Erythroblast (primary cell): ENCODE results near the gene VAV1.

Source experiments
- DNase-seq, 2 experiments: peaks; one replicate each; lab custom pipeline; 2025; lab: John Stamatoyannopoulos, UW
- GATA1 ChIP-seq: IDR thresholded peaks from 2 replicates; pipeline ENCODE4 v1.6.1; 2011; ENCODE audit warnings: low read depth, mild to moderate bottlenecking, control low read depth, low read length, moderate library complexity
- POLR2A ChIP-seq: IDR thresholded peaks from 2 replicates; pipeline ENCODE4 v1.6.1; 2011; ENCODE audit warnings: mild to moderate bottlenecking, low read length

Gene VAV1, protein sequence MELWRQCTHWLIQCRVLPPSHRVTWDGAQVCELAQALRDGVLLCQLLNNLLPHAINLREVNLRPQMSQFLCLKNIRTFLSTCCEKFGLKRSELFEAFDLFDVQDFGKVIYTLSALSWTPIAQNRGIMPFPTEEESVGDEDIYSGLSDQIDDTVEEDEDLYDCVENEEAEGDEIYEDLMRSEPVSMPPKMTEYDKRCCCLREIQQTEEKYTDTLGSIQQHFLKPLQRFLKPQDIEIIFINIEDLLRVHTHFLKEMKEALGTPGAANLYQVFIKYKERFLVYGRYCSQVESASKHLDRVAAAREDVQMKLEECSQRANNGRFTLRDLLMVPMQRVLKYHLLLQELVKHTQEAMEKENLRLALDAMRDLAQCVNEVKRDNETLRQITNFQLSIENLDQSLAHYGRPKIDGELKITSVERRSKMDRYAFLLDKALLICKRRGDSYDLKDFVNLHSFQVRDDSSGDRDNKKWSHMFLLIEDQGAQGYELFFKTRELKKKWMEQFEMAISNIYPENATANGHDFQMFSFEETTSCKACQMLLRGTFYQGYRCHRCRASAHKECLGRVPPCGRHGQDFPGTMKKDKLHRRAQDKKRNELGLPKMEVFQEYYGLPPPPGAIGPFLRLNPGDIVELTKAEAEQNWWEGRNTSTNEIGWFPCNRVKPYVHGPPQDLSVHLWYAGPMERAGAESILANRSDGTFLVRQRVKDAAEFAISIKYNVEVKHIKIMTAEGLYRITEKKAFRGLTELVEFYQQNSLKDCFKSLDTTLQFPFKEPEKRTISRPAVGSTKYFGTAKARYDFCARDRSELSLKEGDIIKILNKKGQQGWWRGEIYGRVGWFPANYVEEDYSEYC

DNA sequence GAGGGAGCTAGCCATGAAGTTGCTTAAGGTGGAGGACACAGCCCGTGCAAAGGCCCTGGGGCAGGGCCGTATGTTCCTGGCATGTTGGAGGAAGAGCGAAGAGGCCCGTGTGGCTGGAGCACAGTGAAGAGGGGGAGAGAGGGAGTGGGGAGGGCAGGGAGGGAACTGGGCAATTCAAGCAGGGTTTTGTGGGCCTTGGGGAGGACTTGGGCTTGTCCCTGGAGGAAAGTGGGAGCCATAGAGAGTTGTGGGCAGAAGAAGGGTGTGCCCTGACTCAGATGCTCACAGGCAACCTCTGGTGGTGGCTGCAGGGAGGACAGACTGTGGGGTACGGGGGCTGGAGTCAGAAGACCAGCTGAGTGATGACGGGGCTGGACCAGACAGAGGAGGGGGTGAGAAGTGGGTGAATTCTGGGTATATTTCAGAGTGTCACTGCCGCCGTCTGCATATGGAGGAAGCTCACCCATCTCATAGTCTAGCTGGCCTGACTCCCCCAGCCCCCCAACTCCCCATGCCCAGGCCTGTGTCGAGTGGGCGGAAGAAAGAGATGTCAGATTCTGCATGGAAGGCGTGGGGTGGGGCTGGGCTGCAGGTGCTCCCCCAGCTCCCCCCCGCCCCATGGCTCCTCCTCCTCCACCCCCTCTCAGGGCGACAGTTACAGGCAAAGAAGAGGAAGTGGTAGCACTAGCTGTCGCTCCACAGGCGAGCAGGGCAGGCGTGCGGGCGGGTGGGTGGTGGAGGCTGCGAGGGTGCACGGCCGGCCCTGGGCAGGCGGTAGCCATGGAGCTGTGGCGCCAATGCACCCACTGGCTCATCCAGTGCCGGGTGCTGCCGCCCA, at the start of gene VAV1:
Gene VAV1, plus strand, starts transcription at position 681 of the 838 bp plus-strand sequence. Its CDS starts 100 bp downstream, at position 781.
- TF ChIP-seq POLR2A (no peak), GATA1 (no peak)
- no peak for DNase-seq

DNA sequence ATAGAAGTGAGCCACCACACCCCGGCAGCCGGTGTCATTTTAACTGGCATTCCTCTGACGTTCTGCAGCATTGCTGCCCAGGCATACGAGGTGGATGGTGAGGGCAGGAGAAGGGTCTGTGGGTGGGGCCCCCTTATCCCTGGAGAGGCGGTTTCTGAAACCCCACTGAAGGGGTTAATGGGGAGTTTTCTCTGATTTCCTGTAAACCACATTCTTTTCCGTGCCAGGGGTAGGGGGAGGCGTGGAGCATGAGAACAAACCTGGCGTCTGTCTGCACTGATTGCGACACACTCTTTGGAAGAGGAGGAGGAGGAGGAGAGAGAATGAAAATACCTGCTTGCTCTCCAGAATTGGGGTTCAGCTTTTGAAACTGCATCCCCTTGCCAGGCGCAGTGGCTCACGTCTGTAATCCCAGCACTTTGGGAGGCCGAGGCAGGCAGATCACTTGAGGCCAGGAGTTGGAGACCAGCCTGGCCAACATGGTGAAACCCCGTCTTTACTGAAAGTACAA, 49.3 kb upstream of the VAV1 start:
- no peak for TF ChIP-seq POLR2A
- TF ChIP-seq GATA1, result no peak
- no peak for DNase-seq

DNA sequence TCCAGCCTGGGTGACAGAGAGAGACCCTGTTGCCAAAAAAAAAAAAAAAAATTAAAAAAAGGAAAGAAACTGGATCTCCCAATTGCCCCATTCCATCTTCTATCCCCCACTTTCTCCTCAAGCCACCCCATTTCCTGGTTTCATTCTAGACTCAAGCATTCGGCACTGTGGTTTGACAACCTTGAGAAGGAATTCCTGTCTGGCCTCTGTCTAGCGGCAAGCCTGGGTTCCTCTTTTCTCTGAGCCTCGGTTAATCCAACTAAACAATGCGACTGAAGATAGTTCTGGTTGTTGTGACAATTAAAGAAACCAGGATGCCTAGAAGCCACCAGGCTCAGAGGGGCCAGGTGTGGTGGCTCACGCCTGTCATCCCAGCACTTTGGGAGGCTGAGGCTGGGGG, 48.8 kb upstream of the VAV1 start:
- TF ChIP-seq POLR2A (no peak), GATA1 (no peak)
- no peak for DNase-seq

DNA sequence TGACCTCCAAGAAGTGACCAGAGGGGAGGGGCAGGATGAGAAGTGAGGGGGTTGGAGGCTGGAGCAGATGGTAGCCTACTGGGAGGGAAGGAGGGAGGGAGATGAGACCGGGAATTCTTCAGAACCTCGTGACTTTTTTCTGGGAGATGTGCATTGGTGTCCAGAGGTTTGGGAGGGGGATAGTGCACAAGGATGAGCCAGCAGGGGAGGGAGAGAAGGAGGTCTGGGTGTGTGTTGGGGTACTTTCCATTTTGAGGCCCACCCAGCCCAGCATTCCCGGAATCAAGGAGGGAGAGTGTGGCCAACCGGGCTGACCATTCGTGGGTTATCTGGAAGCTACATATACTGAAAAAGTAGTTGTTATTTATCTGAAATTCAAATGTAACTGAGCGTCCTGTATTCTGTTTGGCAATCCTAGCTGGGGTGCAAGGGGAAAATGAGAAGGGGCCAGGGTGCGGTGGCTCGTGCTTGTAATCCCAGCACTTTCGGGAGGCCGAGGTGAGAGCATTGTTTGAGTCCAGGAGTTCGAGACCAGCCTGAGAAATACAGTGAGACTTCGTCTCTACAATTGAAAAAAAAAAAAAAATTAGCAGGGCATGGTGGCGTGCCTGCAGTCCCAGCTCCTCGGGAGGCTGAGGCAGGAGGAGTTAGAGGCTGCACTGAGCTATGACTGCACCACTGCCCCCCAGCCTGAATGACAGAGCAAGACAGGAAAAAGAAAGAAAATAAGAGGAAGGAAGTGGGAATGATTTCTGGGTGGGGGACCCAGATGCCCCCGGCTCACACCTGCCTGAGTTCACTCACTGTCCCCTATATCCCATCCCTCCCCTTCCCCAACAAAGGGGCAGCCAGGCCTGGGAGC, 47.6 kb upstream of the VAV1 start:
- TF ChIP-seq POLR2A, result no peak
- DNase-seq, result no peak

DNA sequence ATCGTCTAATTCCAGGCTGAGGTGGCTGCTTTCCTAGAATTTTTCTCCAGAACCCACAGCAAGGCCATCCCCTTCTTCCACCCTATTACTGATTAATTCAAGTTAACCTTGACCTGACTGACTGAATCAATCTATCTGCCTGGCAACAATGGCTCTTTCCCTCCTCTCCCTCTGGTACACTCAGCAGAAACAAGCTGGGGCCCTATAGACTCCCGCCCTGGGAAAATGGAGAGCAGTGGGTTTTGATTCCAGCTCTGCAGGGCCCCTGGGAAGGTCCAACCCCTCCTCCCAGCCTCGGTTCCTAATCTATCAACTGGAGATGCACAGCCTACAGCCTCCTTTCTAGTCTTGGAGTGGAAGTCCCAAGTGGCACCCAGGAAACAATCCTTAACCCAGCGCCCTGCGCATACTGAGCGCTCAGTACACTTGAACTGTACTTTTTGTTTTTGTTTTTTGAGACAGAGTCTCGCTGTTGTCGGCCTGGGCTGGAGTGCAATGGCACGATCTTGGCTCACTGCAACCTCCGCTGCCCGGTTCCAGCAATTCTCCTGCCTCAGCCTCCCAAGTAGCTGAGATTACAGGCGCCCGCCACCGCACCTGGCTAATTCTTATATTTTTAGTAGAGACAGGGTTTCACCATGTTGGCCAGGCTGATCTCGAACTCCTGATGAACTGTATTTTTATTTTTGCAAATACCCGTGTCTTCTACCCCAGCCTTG, 46.8 kb upstream of the VAV1 start:
- TF ChIP-seq GATA1, result no peak
- TF ChIP-seq POLR2A, result no peak
- no peak for DNase-seq

DNA sequence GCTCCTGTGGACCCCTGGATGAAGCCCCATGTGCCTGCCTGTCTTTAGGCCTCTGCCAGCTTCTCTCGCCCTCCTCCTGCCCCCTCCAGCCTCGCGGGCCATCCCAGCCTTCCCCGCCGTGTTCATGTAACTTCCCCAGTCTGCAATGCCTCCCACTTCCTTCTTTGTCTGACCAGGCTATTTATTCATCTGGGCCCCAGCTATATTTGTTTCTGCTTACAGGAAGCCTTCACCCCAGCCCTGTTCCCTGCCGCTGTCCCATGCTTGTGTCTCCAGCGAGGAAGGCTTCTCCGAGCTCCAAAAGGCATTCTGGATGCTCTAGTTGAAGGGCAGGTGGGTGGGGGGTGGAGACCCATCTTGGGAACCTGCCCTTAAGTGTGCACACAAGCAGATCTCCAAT, 44.2 kb upstream of the VAV1 start:
- DNase-seq, result no peak
- TF ChIP-seq POLR2A, result no peak
- no peak for TF ChIP-seq GATA1

DNA sequence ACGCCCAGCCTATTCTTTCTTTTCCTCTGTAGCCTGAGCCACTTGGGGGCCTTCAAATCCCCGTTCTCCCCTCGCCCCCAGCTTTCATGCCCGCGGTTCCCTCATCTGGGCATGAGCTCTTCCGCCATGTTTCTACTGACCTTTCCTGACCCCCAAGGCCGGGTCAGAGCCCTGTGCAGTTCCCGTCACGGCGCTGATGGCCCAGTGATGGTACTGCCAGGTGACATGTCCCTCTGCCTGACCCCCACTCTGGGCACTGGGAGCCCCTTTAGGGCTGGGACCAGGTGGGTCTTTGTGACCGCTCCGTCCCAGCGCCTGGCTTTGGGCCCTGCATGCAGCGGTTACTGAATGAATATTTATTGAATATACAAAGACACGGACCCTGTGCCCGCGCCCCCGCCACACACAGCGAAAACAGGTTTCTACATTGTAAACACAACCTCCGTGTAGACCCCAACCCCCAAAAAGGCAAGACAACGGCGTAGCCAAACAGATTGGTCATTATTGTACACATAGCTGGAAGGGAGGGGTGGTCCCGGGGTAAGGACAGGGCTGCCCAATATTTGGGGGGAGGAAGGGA, 42.8 kb upstream of the VAV1 start:
- DNase-seq, result no peak
- TF ChIP-seq GATA1, result no peak
- no peak for TF ChIP-seq POLR2A

DNA sequence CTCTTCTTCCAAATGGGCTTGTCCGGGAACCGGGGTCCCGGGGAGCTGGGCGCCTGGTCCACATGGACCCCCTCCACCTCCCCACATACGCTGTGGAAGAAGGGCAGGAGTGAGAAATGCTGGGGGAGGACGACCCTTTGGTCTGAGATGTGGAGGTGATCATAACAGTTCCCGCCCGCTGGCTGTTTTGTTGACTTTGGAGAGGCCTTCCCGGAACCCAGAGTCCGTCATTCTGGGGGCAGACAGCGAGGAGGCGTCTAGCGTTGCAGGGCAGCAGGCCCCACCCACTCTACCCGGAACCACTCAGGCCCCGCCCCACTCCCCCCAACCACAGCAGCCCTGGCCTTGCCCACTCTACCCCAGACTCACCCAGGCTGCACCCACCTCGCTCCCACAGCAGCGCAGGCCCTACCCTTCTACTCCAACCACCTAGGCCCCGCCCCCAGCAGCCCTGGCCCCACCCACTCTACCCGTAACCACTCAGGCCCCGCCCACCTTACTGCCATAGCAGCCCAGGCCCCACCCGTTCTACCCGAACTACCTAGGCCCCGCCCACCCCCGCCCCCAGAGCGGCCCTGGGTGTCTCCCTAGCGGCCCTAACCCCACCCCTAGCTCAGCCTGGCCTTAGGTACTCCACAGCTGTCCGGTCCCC, 42.2 kb upstream of the VAV1 start:
- DNase-seq, result peak; percentile 85 to 89

DNA sequence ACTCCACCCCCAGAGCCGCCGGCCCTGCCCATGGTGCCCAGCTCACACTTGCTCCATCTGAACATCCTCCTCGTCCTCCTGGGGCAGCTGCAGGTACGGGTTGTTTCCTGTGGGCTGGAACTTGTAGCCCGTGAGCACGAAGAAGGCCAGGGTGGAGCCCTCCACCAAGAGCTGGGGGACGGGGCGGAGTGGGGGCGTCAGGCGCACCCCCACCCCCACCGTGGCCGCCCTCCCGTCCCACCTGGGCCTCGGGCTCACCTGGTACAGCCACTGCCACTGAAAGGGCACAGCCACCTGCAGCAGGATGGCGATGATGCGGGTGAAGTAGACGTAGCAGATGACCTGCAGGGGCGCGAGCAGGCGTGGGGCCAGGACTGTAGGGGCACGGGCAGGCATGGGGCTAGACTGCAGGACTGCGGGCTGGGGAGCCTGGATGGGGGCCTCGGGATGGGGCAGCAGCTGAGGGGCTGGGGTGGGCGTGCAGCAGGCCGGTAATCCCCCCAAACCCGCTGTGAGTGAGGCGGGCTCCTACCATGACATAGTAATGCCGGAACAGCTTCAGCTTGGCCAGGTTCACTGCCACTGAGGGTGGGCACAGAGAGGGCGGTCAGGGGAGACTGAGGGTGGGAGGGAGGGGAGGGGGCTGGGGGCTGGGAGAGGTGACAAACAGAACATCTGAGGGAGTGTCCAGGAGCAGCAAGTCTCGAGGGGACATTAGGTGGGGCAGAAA, 41.4 kb upstream of the VAV1 start:
- TF ChIP-seq POLR2A, result no peak
- TF ChIP-seq GATA1, result no peak

More for the DNA sequence above, 42.2 kb upstream of the VAV1 start:
- TF ChIP-seq GATA1 (no peak), POLR2A (no peak)

DNA sequence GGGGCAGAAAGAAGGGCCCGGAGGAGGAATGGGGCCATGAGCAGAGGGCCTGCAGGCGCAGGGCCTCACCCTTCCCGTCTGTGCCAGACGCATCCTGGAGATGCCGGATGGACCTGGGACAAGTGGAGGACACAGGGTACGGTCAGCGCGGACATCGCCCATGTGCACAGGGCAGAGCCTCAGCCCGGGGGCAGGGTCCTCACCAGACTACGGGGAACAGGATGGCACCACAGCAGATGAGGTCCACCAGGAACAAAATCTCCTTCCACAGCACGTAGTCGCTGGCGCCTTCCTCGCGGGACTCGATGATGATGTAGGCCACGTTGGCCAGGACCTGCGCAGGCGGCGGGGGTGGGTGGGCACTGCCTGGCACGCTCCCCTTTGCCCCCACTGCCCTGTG, 40.7 kb upstream of the VAV1 start:
- no peak for DNase-seq
- TF ChIP-seq GATA1, result no peak
- TF ChIP-seq POLR2A, result no peak

More for the DNA sequence above, 41.4 kb upstream of the VAV1 start:
- no peak for DNase-seq

DNA sequence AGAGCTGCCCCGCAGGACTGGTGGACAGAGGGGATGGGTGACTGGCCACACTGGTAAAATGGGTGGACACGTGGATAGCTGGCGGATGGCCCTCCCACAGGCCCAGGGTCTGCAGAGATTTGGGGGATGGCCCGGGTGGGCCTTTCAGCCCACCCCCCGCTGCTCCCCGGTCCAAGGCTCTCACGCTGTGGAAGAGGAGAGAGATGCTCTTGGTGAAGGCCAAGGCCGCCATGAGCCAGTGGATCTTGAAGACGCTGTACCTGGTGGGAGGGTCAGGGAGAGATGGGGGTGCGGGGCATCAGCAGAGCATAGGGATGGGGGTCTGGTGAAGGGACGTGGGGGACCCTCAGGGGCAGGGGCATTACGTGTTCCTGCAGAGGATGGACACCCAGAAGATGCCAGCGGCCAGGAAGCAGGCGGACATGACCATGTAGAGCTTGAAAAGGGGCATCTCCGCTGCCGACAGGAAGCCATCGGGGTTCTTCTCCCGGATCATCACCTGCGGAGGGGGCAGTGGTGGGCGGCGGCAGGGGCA, 39.6 kb upstream of the VAV1 start:
- no peak for TF ChIP-seq POLR2A
- TF ChIP-seq GATA1, result no peak
- DNase-seq, result no peak
